Measurements from ENCODE around the gene DCLK1. TPM values are rescaled to one million over a fixed set of nuclear protein-coding genes. Genes with fewer than 3 reads are reported as not detected.

DCLK1 gene
- total RNA-seq, 4 donors from 2014 or later: 21.3 to 63.8 (median 40.9) TPM

- Histone ChIP-seq H3K4me3 (no peak overlapping the region), H3K27ac (no peak overlapping the region), H3K27me3 (no peaks in the 10 kb centered on the region), H3K9me3 (peaks cover 0 to 4% (median 0%) of the 10 kb centered on the region in 4 donors), H3K36me3 (no peaks in the 10 kb centered on the region), H3K4me1 (no peaks in the 10 kb centered on the region)
- TF ChIP-seq EP300 (IDR thresholded peaks at IDR 0.05) (no peak), POLR2A (IDR thresholded peaks at IDR 0.05) (no peak), CTCF (IDR thresholded peaks at IDR 0.05) (no peak)
- WGBS, 2 donors: 70 to 76% methylated on average over 4 of the region's 4 CpGs
- no peak for DNase-seq (ENCODE audit: low spot score in 2 of 2)
Observed at GRCh38 chr13:35906636-35907035, 224.5 kb downstream of the DCLK1 start.

- Histone ChIP-seq H3K4me3 (no peak overlapping the region), H3K27ac (no peak overlapping the region), H3K9me3 (no peaks in the 10 kb centered on the region), H3K4me1 (no peaks in the 10 kb centered on the region), H3K27me3 (no peaks in the 10 kb centered on the region), H3K36me3 (peaks cover 0 to 6% (median 0%) of the 10 kb centered on the region in 3 donors)
- TF ChIP-seq POLR2A (IDR thresholded peaks at IDR 0.05) (no peak), CTCF (IDR thresholded peaks at IDR 0.05) (no peak), EP300 (IDR thresholded peaks at IDR 0.05) (no peak)
- no peak for DNase-seq (ENCODE audit: low spot score in 2 of 2)
- WGBS, 2 donors: 60 to 66% methylated on average over 1 of the region's 1 CpG
Observed at GRCh38 chr13:35903075-35903474, 228.1 kb downstream of the DCLK1 start.

GRCh38 chr13:35898041-35898440 is 233.1 kb downstream of the DCLK1 start:
- H3K4me3 ChIP-seq: no peak overlapping the region
- WGBS, 2 donors: 83 to 92% methylated on average over 1 of the region's 1 CpG
- no peak overlapping the region for H3K27ac ChIP-seq
- TF ChIP-seq EP300 (IDR thresholded peaks at IDR 0.05) (no peak), POLR2A (IDR thresholded peaks at IDR 0.05) (no peak), CTCF (IDR thresholded peaks at IDR 0.05) (no peak)
- H3K27me3 ChIP-seq: no peaks in the 10 kb centered on the region
- H3K36me3 ChIP-seq: peaks cover 0 to 6% (median 0%) of the 10 kb centered on the region in 3 donors
- no peak for DNase-seq (ENCODE audit: low spot score in 2 of 2)
- H3K9me3 ChIP-seq: no peaks in the 10 kb centered on the region
- no peaks in the 10 kb centered on the region for H3K4me1 ChIP-seq

- Histone ChIP-seq H3K9me3 (no peaks in the 10 kb centered on the region), H3K27ac (no peak overlapping the region), H3K4me3 (no peak overlapping the region), H3K27me3 (no peaks in the 10 kb centered on the region), H3K4me1 (peaks cover 0 to under 1% (median 0%) of the 10 kb centered on the region in 4 donors), H3K36me3 (peaks cover 0 to 6% (median 0%) of the 10 kb centered on the region in 3 donors)
- no peak for DNase-seq (ENCODE audit: low spot score in 2 of 2)
- WGBS, 2 donors: 83 to 87% methylated on average over 3 of the region's 3 CpGs
- TF ChIP-seq POLR2A (IDR thresholded peaks at IDR 0.05): no peak
- TF ChIP-seq EP300 (IDR thresholded peaks at IDR 0.05): no peak
- TF ChIP-seq CTCF (IDR thresholded peaks at IDR 0.05): no peak
Observed at GRCh38 chr13:35894636-35895035, 236.5 kb downstream of the DCLK1 start.

- H3K4me1 ChIP-seq: peaks cover 0 to 12% (median 5%) of the 10 kb centered on the region in 4 donors
- H3K9me3 ChIP-seq: no peaks in the 10 kb centered on the region
- no peak overlapping the region for H3K4me3 ChIP-seq
- DNase-seq (ENCODE audit: low spot score in 2 of 2): no peak
- TF ChIP-seq CTCF (IDR thresholded peaks at IDR 0.05) (no peak), EP300 (IDR thresholded peaks at IDR 0.05) (no peak), POLR2A (IDR thresholded peaks at IDR 0.05) (no peak)
- no peaks in the 10 kb centered on the region for H3K27me3 ChIP-seq
- no peaks in the 10 kb centered on the region for H3K36me3 ChIP-seq
- WGBS, 2 donors: 79 to 83% methylated on average over 6 of the region's 6 CpGs
- H3K27ac ChIP-seq: no peak overlapping the region
Observed at GRCh38 chr13:35892837-35893814, 238.1 kb downstream of the DCLK1 start.

Measured in tibial nerve (tissue), 4 donors.